ENCODE results near the gene ATRN. TPM values are rescaled to one million over a fixed set of nuclear protein-coding genes. Genes with fewer than 3 reads are reported as not detected.
"Not testable (repeated sequence)": the region's sequence is repeated elsewhere in the genome, so short reads cannot be mapped to it uniquely, and the experiment has no call there.

ATRN gene
- polyA plus RNA-seq (2013, experiment 1 of 2; ENCODE audit: insufficient read length), result 31.7 TPM
- polyA plus RNA-seq (2013, experiment 2 of 2; ENCODE audit: insufficient read length), result 37.6 TPM

GRCh38 chr20:3470627-3471396 lies at the start of gene ATRN:
ATRN (plus strand) TSS chr20:3471018; CDS start chr20:3471108, 90 bp downstream.
- DNase-seq, result peak; percentile 91

- no peak for DNase-seq
Observed at GRCh38 chr20:3421985-3422384, 48.8 kb upstream of the ATRN start.

GRCh38 chr20:3423126-3423525 lies 47.7 kb upstream of the ATRN start:
- no peak for DNase-seq

- DNase-seq, result not testable (repeated sequence)
Observed at GRCh38 chr20:3426766-3427165, 44.1 kb upstream of the ATRN start.

GRCh38 chr20:3430376-3431069 lies 40.3 kb upstream of the ATRN start:
- peak; percentile 5 for DNase-seq

- DNase-seq, result peak; percentile 8
Observed at GRCh38 chr20:3431109-3431508, 39.7 kb upstream of the ATRN start.

GRCh38 chr20:3432844-3433243 lies 38.0 kb upstream of the ATRN start:
- DNase-seq, result no peak

GRCh38 chr20:3433744-3434143 lies 37.1 kb upstream of the ATRN start:
- DNase-seq, result no peak

GRCh38 chr20:3434232-3434631 lies 36.6 kb upstream of the ATRN start:
- no peak for DNase-seq

GRCh38 chr20:3436864-3437574 lies 33.8 kb upstream of the ATRN start:
- DNase-seq, result no peak

GRCh38 chr20:3446779-3447178 lies 24.0 kb upstream of the ATRN start:
- no peak for DNase-seq

- DNase-seq, result no peak
Observed at GRCh38 chr20:3447321-3447720, 23.5 kb upstream of the ATRN start.

- no peak for DNase-seq
Observed at GRCh38 chr20:3449319-3449718, 21.5 kb upstream of the ATRN start.

- no peak for DNase-seq
Observed at GRCh38 chr20:3452136-3452535, 18.7 kb upstream of the ATRN start.

- no peak for DNase-seq
Observed at GRCh38 chr20:3452690-3453089, 18.1 kb upstream of the ATRN start.

GRCh38 chr20:3454831-3455230 lies 16.0 kb upstream of the ATRN start:
- no peak for DNase-seq

- no peak for DNase-seq
Observed at GRCh38 chr20:3456648-3457047, 14.2 kb upstream of the ATRN start.

GRCh38 chr20:3459881-3460307 lies 10.9 kb upstream of the ATRN start:
- no peak for DNase-seq

- DNase-seq, result peak; percentile 26
Observed at GRCh38 chr20:3461211-3461771, 9.5 kb upstream of the ATRN start.

- DNase-seq, result no peak
Observed at GRCh38 chr20:3461911-3462677, 8.7 kb upstream of the ATRN start.

- no peak for DNase-seq
Observed at GRCh38 chr20:3464166-3464565, 6.7 kb upstream of the ATRN start.

GRCh38 chr20:3465301-3465700 lies 5.5 kb upstream of the ATRN start:
- DNase-seq, result no peak

Data from fibroblast of skin of back (primary cell).